ENCODE measurements around the gene ERICH6B.

- TF ChIP-seq CTCF (IDR thresholded peaks at IDR 0.05), result no peak
- TF ChIP-seq POLR2A (IDR thresholded peaks at IDR 0.05), result no peak
These were observed 111.9 kb downstream of the ERICH6B start for GRCh38 chr13:45503658-45504057.
